HG02763 (cell line): ENCODE results near the gene ENSA.
"Not testable (repeated sequence)": the region's sequence is repeated elsewhere in the genome, so short reads cannot be mapped to it uniquely, and the experiment has no call there.

ENCODE experiments used
- ATAC-seq: cut with Tn5 transposase; IDR thresholded peaks from one replicate; pipeline ENCODE4 v1.9.1; 2021; ENCODE audit warnings: mild to moderate bottlenecking, moderate library complexity; ENCODE audit not compliant: unreplicated experiment

ENSA gene

GRCh38 chr1:150622303-150622975 lies 7.0 kb downstream of the ENSA start:
- ATAC-seq, result no peak

- ATAC-seq, result no peak
These were observed 7.7 kb downstream of the ENSA start for GRCh38 chr1:150621497-150622302.

- no peak for ATAC-seq
These were observed 8.5 kb downstream of the ENSA start for GRCh38 chr1:150620919-150621318.

- ATAC-seq, result no peak
These were observed 9.6 kb downstream of the ENSA start for GRCh38 chr1:150619576-150620509.

- ATAC-seq, result no peak
These were observed 13.8 kb downstream of the ENSA start for GRCh38 chr1:150615346-150616201.

- ATAC-seq, result no peak
These were observed 16.1 kb downstream of the ENSA start for GRCh38 chr1:150613061-150613920.

- peak; percentile 11 for ATAC-seq
These were observed 17.4 kb downstream of the ENSA start for GRCh38 chr1:150612014-150612345.

- ATAC-seq, result no peak
These were observed 18.8 kb downstream of the ENSA start for GRCh38 chr1:150610576-150610975.

- ATAC-seq, result no peak
These were observed 19.7 kb downstream of the ENSA start for GRCh38 chr1:150609732-150610131.

- ATAC-seq, result no peak
These were observed 22.8 kb downstream of the ENSA start for GRCh38 chr1:150606463-150607142.

- not testable (repeated sequence) for ATAC-seq
These were observed 24.0 kb downstream of the ENSA start for GRCh38 chr1:150605451-150605731.

- ATAC-seq, result no peak
These were observed 25.2 kb downstream of the ENSA start for GRCh38 chr1:150604226-150604588.

- no peak for ATAC-seq
These were observed 25.7 kb downstream of the ENSA start for GRCh38 chr1:150603711-150604110.

GRCh38 chr1:150602372-150602771 lies 27.0 kb downstream of the ENSA start:
- ATAC-seq, result not testable (repeated sequence)

- no peak for ATAC-seq
These were observed 27.9 kb downstream of the ENSA start for GRCh38 chr1:150601540-150601939.

GRCh38 chr1:150598346-150598745 lies 31.1 kb downstream of the ENSA start:
- not testable (repeated sequence) for ATAC-seq

- no peak for ATAC-seq
These were observed 32.4 kb downstream of the ENSA start for GRCh38 chr1:150596976-150597375.

- ATAC-seq, result no peak
These were observed 33.1 kb downstream of the ENSA start for GRCh38 chr1:150596095-150596892.
